KMS-11 (cell line): ENCODE results near the gene IL6R.

Experiments
- H2AFZ ChIP-seq: fragments of 200-600 bp; sonication (generic); 2 replicates; pipeline ENCODE4 v1.6.1; 2016; ENCODE audit warnings: antibody characterized with exemption, mixed run types, low read depth
- H3K27ac ChIP-seq: fragments of 200-600 bp; sonication (generic); 2 replicates; pipeline ENCODE4 v1.6.1; 2016; ENCODE audit warnings: mild to moderate bottlenecking, mixed run types
- H3K27me3 ChIP-seq: fragments of 200-600 bp; sonication (generic); 2 replicates; pipeline ENCODE4 v1.6.1; 2017; ENCODE audit warnings: mild to moderate bottlenecking, low read depth, mixed run types, moderate library complexity; ENCODE audit not compliant: insufficient read depth
- H3K36me3 ChIP-seq: fragments of 200-600 bp; sonication (generic); 2 replicates; pipeline ENCODE4 v1.6.1; 2017; ENCODE audit warnings: mild to moderate bottlenecking, mixed run types; ENCODE audit not compliant: insufficient read depth
- H3K4me1 ChIP-seq: fragments of 200-600 bp; sonication (generic); 2 replicates; pipeline ENCODE4 v1.6.1; 2016; ENCODE audit warnings: mild to moderate bottlenecking, low read depth, mixed run types; ENCODE audit not compliant: poor library complexity, severe bottlenecking
- H3K4me2 ChIP-seq: fragments of 200-600 bp; sonication (generic); 2 replicates; pipeline ENCODE4 v1.7.0; 2016; ENCODE audit warnings: mild to moderate bottlenecking, mixed run types
- H3K4me3 ChIP-seq: fragments of 200-600 bp; sonication (generic); IDR thresholded peaks from 2 replicates; pipeline ENCODE4 v1.6.1; 2017; ENCODE audit warnings: low read depth, low read length, mixed read lengths; ENCODE audit not compliant: insufficient read depth
- H3K79me2 ChIP-seq: fragments of 200-600 bp; sonication (generic); 2 replicates; pipeline ENCODE4 v1.6.1; 2016; ENCODE audit warnings: low read depth, mixed run types; ENCODE audit not compliant: insufficient read depth
- H3K9ac ChIP-seq: fragments of 200-600 bp; sonication (generic); 2 replicates; pipeline ENCODE4 v1.6.1; 2016; ENCODE audit warnings: mild to moderate bottlenecking, mixed run types
- H4K20me1 ChIP-seq: fragments of 200-600 bp; sonication (generic); 2 replicates; pipeline ENCODE4 v1.6.1; 2016; ENCODE audit warnings: mild to moderate bottlenecking, mixed run types; ENCODE audit not compliant: insufficient read depth
- TF ChIP-seq, protein P1 (sequence below): fragments of 200-600 bp; sonication (generic); conservative IDR thresholded peaks from 2 replicates; pipeline ENCODE4 v1.6.1; 2017; ENCODE audit warnings: low read depth, mild to moderate bottlenecking, antibody characterized with exemption, low read length, moderate library complexity, mixed read lengths

Gene IL6R

DNA sequence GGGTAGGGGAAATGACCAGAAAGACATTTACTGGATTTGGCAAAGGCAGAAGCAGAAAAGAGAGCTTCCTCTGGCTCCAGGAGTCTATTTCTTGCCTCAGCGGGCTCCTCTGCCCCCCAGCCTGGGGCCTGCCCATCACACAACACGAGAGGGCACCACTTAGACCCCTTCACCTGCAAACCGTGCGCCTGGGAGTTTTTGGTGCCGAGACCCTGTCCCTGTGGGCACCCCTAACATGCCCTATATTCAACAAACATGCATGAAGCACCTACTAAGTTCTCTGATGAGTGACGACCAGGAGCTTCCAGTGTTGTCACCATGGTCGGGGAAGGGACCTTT is 18.8 kb downstream of the IL6R start:
- Histone ChIP-seq H3K4me1 (peaks cover 18% of the 10 kb centered on the region), H3K9ac (no peak overlapping the region), H2AFZ (no peak overlapping the region), H3K36me3 (no peaks in the 10 kb centered on the region), H3K4me3 (no peak overlapping the region), H3K27ac (no peak overlapping the region), H3K27me3 (no peaks in the 10 kb centered on the region), H3K4me2 (no peak overlapping the region), H4K20me1 (no peaks in the 10 kb centered on the region), H3K79me2 (no peaks in the 10 kb centered on the region)
- TF ChIP-seq, protein P1, sequence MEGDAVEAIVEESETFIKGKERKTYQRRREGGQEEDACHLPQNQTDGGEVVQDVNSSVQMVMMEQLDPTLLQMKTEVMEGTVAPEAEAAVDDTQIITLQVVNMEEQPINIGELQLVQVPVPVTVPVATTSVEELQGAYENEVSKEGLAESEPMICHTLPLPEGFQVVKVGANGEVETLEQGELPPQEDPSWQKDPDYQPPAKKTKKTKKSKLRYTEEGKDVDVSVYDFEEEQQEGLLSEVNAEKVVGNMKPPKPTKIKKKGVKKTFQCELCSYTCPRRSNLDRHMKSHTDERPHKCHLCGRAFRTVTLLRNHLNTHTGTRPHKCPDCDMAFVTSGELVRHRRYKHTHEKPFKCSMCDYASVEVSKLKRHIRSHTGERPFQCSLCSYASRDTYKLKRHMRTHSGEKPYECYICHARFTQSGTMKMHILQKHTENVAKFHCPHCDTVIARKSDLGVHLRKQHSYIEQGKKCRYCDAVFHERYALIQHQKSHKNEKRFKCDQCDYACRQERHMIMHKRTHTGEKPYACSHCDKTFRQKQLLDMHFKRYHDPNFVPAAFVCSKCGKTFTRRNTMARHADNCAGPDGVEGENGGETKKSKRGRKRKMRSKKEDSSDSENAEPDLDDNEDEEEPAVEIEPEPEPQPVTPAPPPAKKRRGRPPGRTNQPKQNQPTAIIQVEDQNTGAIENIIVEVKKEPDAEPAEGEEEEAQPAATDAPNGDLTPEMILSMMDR = no peak

DNA sequence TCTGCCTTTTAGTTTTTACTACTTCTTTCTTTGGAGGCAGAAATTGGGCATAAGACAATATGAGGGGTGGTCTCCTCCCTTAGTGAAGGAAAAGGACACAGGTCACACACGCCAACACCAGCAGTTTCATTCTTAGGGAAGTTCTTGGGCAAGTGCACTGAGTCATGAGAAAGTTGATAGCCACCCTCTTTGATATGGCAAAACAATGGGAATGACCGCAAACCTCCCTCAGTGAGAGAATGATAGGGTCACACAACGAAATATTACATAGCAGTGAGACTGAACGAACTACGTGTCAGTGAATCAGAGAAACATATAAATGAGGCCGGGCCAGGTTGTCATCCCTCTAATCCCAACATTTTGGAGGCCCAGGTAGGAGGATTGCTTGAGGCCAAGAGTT is 20.0 kb downstream of the IL6R start:
- no peak overlapping the region for H3K27ac ChIP-seq
- no peak overlapping the region for H2AFZ ChIP-seq
- no peak overlapping the region for H3K4me2 ChIP-seq
- H3K4me1 ChIP-seq = peaks cover 6% of the 10 kb centered on the region
- TF ChIP-seq, protein P1 = no peak
- no peak overlapping the region for H3K4me3 ChIP-seq
- H3K9ac ChIP-seq = no peak overlapping the region
- H4K20me1 ChIP-seq = no peaks in the 10 kb centered on the region
- no peaks in the 10 kb centered on the region for H3K36me3 ChIP-seq
- H3K27me3 ChIP-seq = no peaks in the 10 kb centered on the region
- H3K79me2 ChIP-seq = no peaks in the 10 kb centered on the region

DNA sequence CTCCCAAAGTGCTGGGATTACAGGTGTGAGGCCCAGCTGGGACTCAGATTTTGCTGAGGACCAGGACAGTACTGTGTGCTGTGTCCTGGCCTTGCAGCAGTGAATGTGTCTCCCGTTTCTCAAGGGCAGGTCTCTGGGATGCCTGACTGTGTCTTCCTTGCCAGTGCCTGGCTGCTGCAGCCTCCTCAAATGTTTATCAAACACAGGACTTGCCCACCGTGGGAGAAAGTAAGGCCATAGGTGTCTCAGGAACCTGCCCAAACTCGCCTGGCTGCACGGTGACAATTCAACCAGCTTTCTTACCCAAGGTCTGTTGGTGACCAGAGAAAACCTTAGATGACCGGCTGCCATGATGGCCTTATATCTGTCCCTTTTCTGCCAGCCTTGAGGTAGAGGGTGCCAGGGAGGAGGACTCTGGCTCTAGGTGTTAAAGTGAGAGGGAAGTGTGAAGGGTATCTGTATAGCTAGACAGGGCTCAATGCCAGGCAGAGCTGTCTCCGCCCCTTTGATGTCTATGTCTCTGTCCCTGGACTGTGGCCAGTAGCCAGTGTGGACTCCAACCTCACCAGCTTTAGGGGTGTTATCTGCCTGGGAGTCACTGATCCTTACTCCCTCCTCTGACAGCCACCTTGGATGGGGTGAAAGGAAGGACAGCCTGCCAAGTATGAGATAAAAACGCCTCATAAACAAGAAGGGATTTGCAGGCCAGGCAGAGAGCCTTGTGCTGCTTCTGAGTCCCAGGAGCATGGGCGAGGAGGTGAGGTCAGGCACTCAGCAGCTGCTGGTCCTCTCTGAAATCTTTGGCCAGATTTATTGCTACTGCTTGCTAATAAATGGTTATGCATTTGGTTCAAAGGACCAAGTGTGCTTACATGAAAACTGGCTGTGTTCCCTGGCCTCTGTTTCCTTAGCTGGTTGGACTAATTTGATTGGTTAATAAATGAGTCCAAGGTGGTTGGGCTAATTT is 22.3 kb downstream of the IL6R start:
- no peak overlapping the region for H3K27ac ChIP-seq
- H2AFZ ChIP-seq = no peak overlapping the region
- TF ChIP-seq, protein P1 = no peak
- H3K4me1 ChIP-seq = no peaks in the 10 kb centered on the region
- H3K4me2 ChIP-seq = no peak overlapping the region
- H3K9ac ChIP-seq = no peak overlapping the region
- H3K4me3 ChIP-seq = no peak overlapping the region
- no peaks in the 10 kb centered on the region for H3K79me2 ChIP-seq
- H4K20me1 ChIP-seq = no peaks in the 10 kb centered on the region
- no peaks in the 10 kb centered on the region for H3K36me3 ChIP-seq
- H3K27me3 ChIP-seq = no peaks in the 10 kb centered on the region

DNA sequence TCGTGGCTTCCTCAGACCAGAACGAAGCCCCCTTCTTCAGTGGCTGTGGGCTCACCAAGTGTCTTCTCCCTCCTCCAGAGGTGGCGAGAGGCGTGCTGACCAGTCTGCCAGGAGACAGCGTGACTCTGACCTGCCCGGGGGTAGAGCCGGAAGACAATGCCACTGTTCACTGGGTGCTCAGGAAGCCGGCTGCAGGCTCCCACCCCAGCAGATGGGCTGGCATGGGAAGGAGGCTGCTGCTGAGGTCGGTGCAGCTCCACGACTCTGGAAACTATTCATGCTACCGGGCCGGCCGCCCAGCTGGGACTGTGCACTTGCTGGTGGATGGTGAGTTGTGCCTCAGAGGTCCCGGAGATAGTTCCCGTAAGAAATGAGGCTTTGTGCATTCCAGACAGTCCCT is 24.0 kb downstream of the IL6R start:
- H4K20me1 ChIP-seq = no peaks in the 10 kb centered on the region
- no peaks in the 10 kb centered on the region for H3K4me1 ChIP-seq
- H3K4me2 ChIP-seq = no peak overlapping the region
- no peak overlapping the region for H3K4me3 ChIP-seq
- H3K27ac ChIP-seq = no peak overlapping the region
- H3K9ac ChIP-seq = no peak overlapping the region
- no peaks in the 10 kb centered on the region for H3K27me3 ChIP-seq
- no peaks in the 10 kb centered on the region for H3K36me3 ChIP-seq
- H2AFZ ChIP-seq = no peak overlapping the region
- TF ChIP-seq, protein P1 = no peak
- H3K79me2 ChIP-seq = no peaks in the 10 kb centered on the region
